CD4-positive, alpha-beta T cell (primary cell): ENCODE measurements around the gene GNG4. TPM values are rescaled to one million over a fixed set of nuclear protein-coding genes. Genes with fewer than 3 reads are reported as not detected.
"Not testable (repeated sequence)": the region's sequence is repeated elsewhere in the genome, so short reads cannot be mapped to it uniquely, and the experiment has no call there.

Experiments used
- ATAC-seq: fragments of 200-7000 bp; cut with Tn5 transposase; one replicate; pipeline ENCODE4 v1.10.0; 2022; ENCODE audit warnings: mild to moderate bottlenecking; ENCODE audit not compliant: poor library complexity
- CTCF ChIA-PET: fragments of 350-600 bp; sonication (Branson Sonifier 250); formaldehyde crosslinking; loops from one replicate; lab custom pipeline; 2021; ENCODE audit warnings: antibody characterized with exemption, inconsistent platforms; lab: Charles Lee
- POLR2A ChIA-PET: fragments of 350-600 bp; sonication (Branson Sonifier 250); formaldehyde crosslinking; loops from one replicate; lab custom pipeline; 2021; ENCODE audit warnings: antibody characterized with exemption, inconsistent platforms; lab: Charles Lee
- DNase-seq, 14 experiments: peaks; one replicate each; pipeline ENCODE4 v3.0.0-alpha.2; 2013 to 2020; ENCODE audit warnings: mixed read lengths in 2 of 14
- H3K27ac ChIP-seq, 2 donors: one replicate each; pipeline versions ENCODE4 v1.5.1 to v1.7.0; 2013; ENCODE audit warnings: low read length in 2 of 2, low read depth in 1 of 2, mild to moderate bottlenecking in 1 of 2
- H3K27me3 ChIP-seq, 2 experiments: 1 replicate in 1 of 2; 2 replicates in 1 of 2; pipeline versions ENCODE4 v1.6.1 to v1.7.0; 2013; ENCODE audit warnings: low read length in 2 of 2, control low read depth in 1 of 2, mild to moderate bottlenecking in 1 of 2, moderate library complexity in 1 of 2; ENCODE audit not compliant: insufficient read depth in 2 of 2, control insufficient read depth in 1 of 2
- H3K36me3 ChIP-seq: one replicate; pipeline ENCODE4 v1.6.1; 2013; ENCODE audit warnings: low read length, control low read depth; ENCODE audit not compliant: insufficient read depth
- H3K4me1 ChIP-seq: one replicate; pipeline ENCODE4 v1.6.1; 2013; ENCODE audit warnings: low read length, control low read depth; ENCODE audit not compliant: insufficient read depth
- H3K4me3 ChIP-seq: one replicate; pipeline ENCODE4 v1.5.1; 2013; ENCODE audit warnings: mild to moderate bottlenecking, low read length, moderate library complexity
- H3K9me3 ChIP-seq, 2 experiments: 1 replicate in 1 of 2; 2 replicates in 1 of 2; pipeline versions ENCODE4 v1.6.1 to v1.7.0; 2013; ENCODE audit warnings: low read length in 2 of 2, mild to moderate bottlenecking in 2 of 2, control low read depth in 1 of 2, moderate library complexity in 1 of 2; ENCODE audit not compliant: control insufficient read depth in 1 of 2, insufficient read depth in 1 of 2
- H3K27ac Mint-ChIP-seq: one replicate; pipeline ENCODE4 v1.8.0; 2020; ENCODE audit warnings: mixed read lengths
- H3K27me3 Mint-ChIP-seq: one replicate; pipeline ENCODE4 v1.8.0; 2021; ENCODE audit warnings: mixed read lengths
- H3K36me3 Mint-ChIP-seq: one replicate; pipeline ENCODE4 v1.8.0; 2021; ENCODE audit warnings: low read depth, mixed read lengths
- H3K4me1 Mint-ChIP-seq: one replicate; pipeline ENCODE4 v1.8.0; 2021; ENCODE audit warnings: low read depth, mixed read lengths
- H3K4me3 Mint-ChIP-seq: one replicate; pipeline ENCODE4 v1.8.0; 2020; ENCODE audit warnings: mild to moderate bottlenecking, mixed read lengths
- H3K9me3 Mint-ChIP-seq: one replicate; pipeline ENCODE4 v1.8.0; 2020; ENCODE audit warnings: mixed read lengths
- CTCF ChIP-seq: fragments of 200-600 bp; IDR thresholded peaks from one replicate; pipeline ENCODE4 v1.8.0; 2022; ENCODE audit warnings: antibody characterized with exemption, mild to moderate bottlenecking
- intact Hi-C, 2 experiments: fragments of 100-400 bp; cut with DNase I in 1 of 2; cut with micrococcal nuclease in 1 of 2; formaldehyde crosslinking; loops; one replicate each; pipeline versions ENCODE4 v1.15.1 to v1.9.0; 2023 to 2025; cut with DNase I, micrococcal nuclease
- total RNA-seq, 174 experiments: library from RNA in 2 of 174; stranded (reverse) in 2 of 174; gene quantifications; one replicate each; pipeline ENCODE4 v1.2.3 and lab custom pipeline; 2021 to 2026

Gene GNG4
- total RNA-seq, 2 experiments from 2014 or later, result not detected

- TF ChIP-seq CTCF, result no peak
- Histone ChIP-seq H3K27me3 (no peaks in the 10 kb centered on the region), H3K27ac (no peak overlapping the region), H3K9me3 (no peaks in the 10 kb centered on the region), H3K4me1 (no peaks in the 10 kb centered on the region), H3K36me3 (no peaks in the 10 kb centered on the region), H3K4me3 (no peak overlapping the region)
- Mint-ChIP-seq H3K36me3 (no peaks in the 10 kb centered on the region), H3K27ac (no peak overlapping the region), H3K9me3 (no peaks in the 10 kb centered on the region), H3K4me1 (no peaks in the 10 kb centered on the region), H3K27me3 (peaks cover 13% of the 10 kb centered on the region), H3K4me3 (no peak overlapping the region)
- POLR2A ChIA-PET, result no interaction called here
- CTCF ChIA-PET, result no interaction called here
- no peak for ATAC-seq
- intact Hi-C loops, result no loop called here
- no peak for DNase-seq
Measured at GRCh38 chr1:235625340-235625739, 24.2 kb downstream of the GNG4 start.

- no peak overlapping the region for H3K27ac Mint-ChIP-seq
- POLR2A ChIA-PET, result no interaction called here
- no peak overlapping the region for H3K4me3 Mint-ChIP-seq
Measured at GRCh38 chr1:235624721-235625333, 24.8 kb downstream of the GNG4 start.

GRCh38 chr1:235622936-235623779 lies 26.4 kb downstream of the GNG4 start:
- H3K36me3 Mint-ChIP-seq, result no peaks in the 10 kb centered on the region
- ChIA-PET POLR2A (no interaction called here), CTCF (no interaction called here)
- H3K27ac Mint-ChIP-seq, result no peak overlapping the region
- H3K27me3 Mint-ChIP-seq, result peaks cover 13% of the 10 kb centered on the region
- H3K9me3 Mint-ChIP-seq, result no peaks in the 10 kb centered on the region
- no peak for ATAC-seq
- no peak overlapping the region for H3K4me3 Mint-ChIP-seq
- Histone ChIP-seq H3K36me3 (no peaks in the 10 kb centered on the region), H3K4me1 (no peaks in the 10 kb centered on the region), H3K27me3 (no peaks in the 10 kb centered on the region), H3K27ac (no peak overlapping the region), H3K9me3 (no peaks in the 10 kb centered on the region), H3K4me3 (no peak overlapping the region)
- TF ChIP-seq CTCF, result no peak
- no peak for DNase-seq
- no peaks in the 10 kb centered on the region for H3K4me1 Mint-ChIP-seq
- intact Hi-C loops, result no loop called here

More at GRCh38 chr1:235624721-235625333, 24.8 kb downstream of the GNG4 start:
- intact Hi-C loops, result no loop called here
- Mint-ChIP-seq H3K4me1 (no peaks in the 10 kb centered on the region), H3K9me3 (no peaks in the 10 kb centered on the region), H3K27me3 (peaks cover 13% of the 10 kb centered on the region), H3K36me3 (no peaks in the 10 kb centered on the region)
- Histone ChIP-seq H3K27ac (no peak overlapping the region), H3K36me3 (no peaks in the 10 kb centered on the region), H3K27me3 (no peaks in the 10 kb centered on the region), H3K4me3 (no peak overlapping the region), H3K4me1 (no peaks in the 10 kb centered on the region), H3K9me3 (no peaks in the 10 kb centered on the region)
- ATAC-seq (no peak), DNase-seq (no peak)
- CTCF ChIA-PET, result no interaction called here
- TF ChIP-seq CTCF, result no peak

- H3K4me3 ChIP-seq, H3K9me3 ChIP-seq, H3K27me3 Mint-ChIP-seq, H3K4me3 Mint-ChIP-seq, H3K27me3 ChIP-seq, H3K27ac Mint-ChIP-seq, intact Hi-C loops, H3K4me1 ChIP-seq, POLR2A ChIA-PET, H3K36me3 ChIP-seq, H3K27ac ChIP-seq, ATAC-seq, H3K4me1 Mint-ChIP-seq, H3K36me3 Mint-ChIP-seq, H3K9me3 Mint-ChIP-seq, CTCF ChIA-PET, DNase-seq: not testable (repeated sequence)
Measured at GRCh38 chr1:235619149-235619548, 30.4 kb downstream of the GNG4 start.
